Keratinocyte (primary cell): ENCODE results near the gene C19orf25.

ENCODE experiments used
- CTCF ChIP-seq, 3 experiments: IDR thresholded peaks in 1 of 3; conservative IDR thresholded peaks in 1 of 3; optimal IDR thresholded peaks in 1 of 3; 2 replicates in 2 of 3; 3 replicates in 1 of 3; pipeline versions ENCODE3 to v1.5.1; 2011; ENCODE audit warnings: low read length in 3 of 3, mild to moderate bottlenecking in 3 of 3, moderate library complexity in 2 of 3, control low read depth in 1 of 3, inconsistent platforms in 1 of 3; ENCODE audit not compliant: insufficient read depth in 2 of 3; ENCODE audit errors: extremely low read depth in 1 of 3
- EZH2 ChIP-seq: IDR thresholded peaks from one replicate; pipeline ENCODE4 v1.6.1; 2012; ENCODE audit warnings: inconsistent platforms, mild to moderate bottlenecking, low read length, moderate library complexity

GRCh38 chr19:1483979-1484428 lies 5.0 kb upstream of the C19orf25 start:
- TF ChIP-seq CTCF (optimal IDR thresholded peaks at IDR 0.05 in 1 of 3, IDR thresholded peaks at IDR 0.05 in 1 of 3, conservative IDR thresholded peaks at IDR 0.05 in 1 of 3; ENCODE audit: extremely low read depth in 1 of 3, insufficient read depth in 2 of 3, low read length in 3 of 3) (no peak), EZH2 (no peak)
